ENCODE data around the gene ELMOD2. TPM values are rescaled to one million over a fixed set of nuclear protein-coding genes. Genes with fewer than 3 reads are reported as not detected.

Gene ELMOD2
- total and polyA plus RNA-seq, 2 of the 13 experiments (the other 11 are each of a cell fraction or from before 2014, with no cell fraction given): 10.2 to 38.1 TPM

GRCh38 chr4:140568507-140569306 lies 44.7 kb downstream of the ELMOD2 start, which contains the start of gene UCP1:
Gene UCP1, minus strand, starts transcription at chr4:140568961. Its CDS starts 232 bp downstream, at chr4:140568729.
- no peaks in the 10 kb centered on the region for H4K20me1 ChIP-seq (ENCODE audit: insufficient read depth, low read length)
- H3K4me2 ChIP-seq (ENCODE audit: low read depth, low read length): peak within 1 kb of the TSS; percentile 97
- ATAC-seq: peak; percentile 87
- BruUV-seq (replicated peaks): no TSS peak
- no peaks in the 10 kb centered on the region for H3K36me3 ChIP-seq (replicated peaks in 1 of 2; ENCODE audit: control insufficient read depth in 1 of 2, insufficient read depth in 2 of 2, low read length in 2 of 2)
- FAIRE-seq: no peak
- no peak within 1 kb of the TSS for H2AFZ ChIP-seq (ENCODE audit: low read length)
- intact Hi-C loops (cut with micrococcal nuclease; ENCODE audit: unreplicated experiment): loop anchor here (5.0 kb wide), 1 partner anchor 41 kb away; no protein-coding TSS in a partner anchor
- ChIA-PET CTCF (ENCODE audit: low intra/inter-chr PET ratio, low total read pairs) (no interaction called here), POLR2A (no interaction called here)
- in situ Hi-C loops (cut with HindIII; ENCODE audit: extremely low pct_ligation_motif_present, low pct_unique_long_range_greater_than_20kb): no loop called here
- H3K27ac ChIP-seq (ENCODE audit: extremely low read length, insufficient read depth, low read length): no peak within 1 kb of the TSS
- H3K27me3 ChIP-seq (ENCODE audit: control insufficient read depth in 1 of 2, insufficient read depth in 2 of 2, low read length in 2 of 2): peaks cover 6 to 48% of the 10 kb centered on the region in 2 experiments
- H3K79me2 ChIP-seq (ENCODE audit: insufficient read depth, low read length): no peaks in the 10 kb centered on the region
- H3K4me3 ChIP-seq (replicated peaks in 1 of 3; ENCODE audit: insufficient read depth in 1 of 3, low read depth in 2 of 3, low read length in 3 of 3): peak within 1 kb of the TSS; percentile 60 to 79 (median 71)
- peak within 1 kb of the TSS; percentile 4; the same call in 1 of the 2 replicates for H3K9ac ChIP-seq (ENCODE audit: insufficient read depth, low read depth, low read length)
- peaks cover 27% of the 10 kb centered on the region for H3K4me1 ChIP-seq (ENCODE audit: insufficient read depth, low read length)
- 6% methylated on average over 13 of the region's 69 CpGs for WGBS (ENCODE audit: low lambda C conversion rate)
- H3K9me3 ChIP-seq (ENCODE audit: low read length): no peaks in the 10 kb centered on the region
- DNase-seq (ENCODE audit: low spot score): peak; percentile 4
- no peak for TF ChIP-seq PAWR (CRISPR knock-in tag; IDR thresholded peaks at IDR 0.05; ENCODE audit: borderline replicate concordance)
- 0 out of 2 replicates have a peak, but pooled peaks have one; percentile 27 for TF ChIP-seq ZMYM4 (CRISPR knock-in tag; IDR thresholded peaks at IDR 0.05)
- peak; percentile 17; the same call in 1 of the 2 replicates for TF ChIP-seq SAP130 (CRISPR knock-in tag; IDR thresholded peaks at IDR 0.05; ENCODE audit: low read depth)
- no peak for TF ChIP-seq CHCHD3 (CRISPR knock-in tag; IDR thresholded peaks at IDR 0.05)
- TF ChIP-seq KDM2A (CRISPR knock-in tag; IDR thresholded peaks at IDR 0.05; ENCODE audit: borderline replicate concordance, low read depth): no peak
- TF ChIP-seq KDM4B (CRISPR knock-in tag; IDR thresholded peaks at IDR 0.05): no peak
- TF ChIP-seq PAX8 (CRISPR knock-in tag; IDR thresholded peaks at IDR 0.05; ENCODE audit: borderline replicate concordance): no peak
- TF ChIP-seq ZSCAN30 (CRISPR knock-in tag; IDR thresholded peaks at IDR 0.05): no peak
- peak; percentile 15; the same call in 1 of the 2 replicates for TF ChIP-seq FOXC1 (CRISPR knock-in tag; IDR thresholded peaks at IDR 0.05; ENCODE audit: borderline replicate concordance)
- TF ChIP-seq, protein P1, sequence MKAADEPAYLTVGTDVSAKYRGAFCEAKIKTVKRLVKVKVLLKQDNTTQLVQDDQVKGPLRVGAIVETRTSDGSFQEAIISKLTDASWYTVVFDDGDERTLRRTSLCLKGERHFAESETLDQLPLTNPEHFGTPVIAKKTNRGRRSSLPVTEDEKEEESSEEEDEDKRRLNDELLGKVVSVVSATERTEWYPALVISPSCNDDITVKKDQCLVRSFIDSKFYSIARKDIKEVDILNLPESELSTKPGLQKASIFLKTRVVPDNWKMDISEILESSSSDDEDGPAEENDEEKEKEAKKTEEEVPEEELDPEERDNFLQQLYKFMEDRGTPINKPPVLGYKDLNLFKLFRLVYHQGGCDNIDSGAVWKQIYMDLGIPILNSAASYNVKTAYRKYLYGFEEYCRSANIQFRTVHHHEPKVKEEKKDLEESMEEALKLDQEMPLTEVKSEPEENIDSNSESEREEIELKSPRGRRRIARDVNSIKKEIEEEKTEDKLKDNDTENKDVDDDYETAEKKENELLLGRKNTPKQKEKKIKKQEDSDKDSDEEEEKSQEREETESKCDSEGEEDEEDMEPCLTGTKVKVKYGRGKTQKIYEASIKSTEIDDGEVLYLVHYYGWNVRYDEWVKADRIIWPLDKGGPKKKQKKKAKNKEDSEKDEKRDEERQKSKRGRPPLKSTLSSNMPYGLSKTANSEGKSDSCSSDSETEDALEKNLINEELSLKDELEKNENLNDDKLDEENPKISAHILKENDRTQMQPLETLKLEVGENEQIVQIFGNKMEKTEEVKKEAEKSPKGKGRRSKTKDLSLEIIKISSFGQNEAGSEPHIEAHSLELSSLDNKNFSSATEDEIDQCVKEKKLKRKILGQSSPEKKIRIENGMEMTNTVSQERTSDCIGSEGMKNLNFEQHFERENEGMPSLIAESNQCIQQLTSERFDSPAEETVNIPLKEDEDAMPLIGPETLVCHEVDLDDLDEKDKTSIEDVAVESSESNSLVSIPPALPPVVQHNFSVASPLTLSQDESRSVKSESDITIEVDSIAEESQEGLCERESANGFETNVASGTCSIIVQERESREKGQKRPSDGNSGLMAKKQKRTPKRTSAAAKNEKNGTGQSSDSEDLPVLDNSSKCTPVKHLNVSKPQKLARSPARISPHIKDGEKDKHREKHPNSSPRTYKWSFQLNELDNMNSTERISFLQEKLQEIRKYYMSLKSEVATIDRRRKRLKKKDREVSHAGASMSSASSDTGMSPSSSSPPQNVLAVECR (CRISPR knock-in tag; IDR thresholded peaks at IDR 0.05; ENCODE audit: borderline replicate concordance): peak; percentile 24; the same call in 1 of the 2 replicates
- TF ChIP-seq, protein P2, sequence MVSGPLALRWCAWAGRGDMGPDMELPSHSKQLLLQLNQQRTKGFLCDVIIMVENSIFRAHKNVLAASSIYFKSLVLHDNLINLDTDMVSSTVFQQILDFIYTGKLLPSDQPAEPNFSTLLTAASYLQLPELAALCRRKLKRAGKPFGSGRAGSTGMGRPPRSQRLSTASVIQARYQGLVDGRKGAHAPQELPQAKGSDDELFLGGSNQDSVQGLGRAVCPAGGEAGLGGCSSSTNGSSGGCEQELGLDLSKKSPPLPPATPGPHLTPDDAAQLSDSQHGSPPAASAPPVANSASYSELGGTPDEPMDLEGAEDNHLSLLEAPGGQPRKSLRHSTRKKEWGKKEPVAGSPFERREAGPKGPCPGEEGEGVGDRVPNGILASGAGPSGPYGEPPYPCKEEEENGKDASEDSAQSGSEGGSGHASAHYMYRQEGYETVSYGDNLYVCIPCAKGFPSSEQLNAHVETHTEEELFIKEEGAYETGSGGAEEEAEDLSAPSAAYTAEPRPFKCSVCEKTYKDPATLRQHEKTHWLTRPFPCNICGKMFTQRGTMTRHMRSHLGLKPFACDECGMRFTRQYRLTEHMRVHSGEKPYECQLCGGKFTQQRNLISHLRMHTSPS (CRISPR knock-in tag; IDR thresholded peaks at IDR 0.05; ENCODE audit: low read depth): no peak
- no peak for TF ChIP-seq TRIM24 (CRISPR knock-in tag; IDR thresholded peaks at IDR 0.05)
- TF ChIP-seq, protein P3, sequence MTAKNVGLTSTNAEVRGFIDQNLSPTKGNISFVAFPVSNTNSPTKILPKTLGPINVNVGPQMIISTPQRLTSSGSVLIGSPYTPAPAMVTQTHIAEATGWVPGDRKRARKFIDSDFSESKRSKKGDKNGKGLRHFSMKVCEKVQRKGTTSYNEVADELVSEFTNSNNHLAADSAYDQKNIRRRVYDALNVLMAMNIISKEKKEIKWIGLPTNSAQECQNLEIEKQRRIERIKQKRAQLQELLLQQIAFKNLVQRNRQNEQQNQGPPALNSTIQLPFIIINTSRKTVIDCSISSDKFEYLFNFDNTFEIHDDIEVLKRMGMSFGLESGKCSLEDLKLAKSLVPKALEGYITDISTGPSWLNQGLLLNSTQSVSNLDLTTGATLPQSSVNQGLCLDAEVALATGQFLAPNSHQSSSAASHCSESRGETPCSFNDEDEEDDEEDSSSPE (CRISPR knock-in tag; IDR thresholded peaks at IDR 0.05): 0 out of 2 replicates have a peak, but pooled peaks have one; percentile 33
- peak; percentile 59; the same call in 1 of the 2 replicates for TF ChIP-seq ZMYM3 (CRISPR knock-in tag; IDR thresholded peaks at IDR 0.05)
- peak; percentile 41; the same call in 1 of the 2 replicates for TF ChIP-seq ZNF768 (CRISPR knock-in tag; IDR thresholded peaks at IDR 0.05)
- no peak for TF ChIP-seq TSC22D2 (CRISPR knock-in tag; IDR thresholded peaks at IDR 0.05; ENCODE audit: borderline replicate concordance)
- peak; percentile 52 for TF ChIP-seq HNF4A (CRISPR knock-in tag; IDR thresholded peaks at IDR 0.05)
